K562 (cell line): Measurements from ENCODE around the gene SDK1. TPM values are rescaled to one million over a fixed set of nuclear protein-coding genes. Genes with fewer than 3 reads are reported as not detected.

Experiments used
- ATAC-seq: fragments of 200-7000 bp; cut with Tn5 transposase; 3 replicates; pipeline ENCODE4 v1.9.1; 2020; ENCODE audit warnings: moderate library complexity
- BruUV-seq: library from RNA; stranded (reverse); fragments of 400-500 nt; replicated peaks from 2 replicates; lab custom pipeline; 2021; lab: Mats Ljungman, UMichigan
- CTCF ChIA-PET: fragments of 300-600 bp; formaldehyde crosslinking; extraction: SDS; loops from one replicate; lab custom pipeline; 2021; ENCODE audit warnings: low intra/inter-chr PET ratio; lab: Yijun Ruan, JAX
- POLR2A ChIA-PET: fragments of 300-600, 350-650 bp; sonication (Branson Sonifier 250); formaldehyde crosslinking; extraction: SDS; loops from one replicate; lab custom pipeline; 2021; ENCODE audit warnings: antibody characterized with exemption, inconsistent platforms; lab: Yijun Ruan, JAX
- DNase-seq, 4 experiments: peaks; one replicate each; pipeline versions ENCODE4 v3.0.0 to v3.0.0-alpha.2; 2011 to 2018; ENCODE audit warnings: low spot score in 3 of 4, mixed read lengths in 3 of 4; ENCODE audit errors: extremely low read depth in 1 of 4
- FAIRE-seq: peaks from 2 replicates; lab custom pipeline; 2011; peaks lifted over from hg19 to GRCh38; lab: Jason Lieb, UNC
- H2AFZ ChIP-seq: 2 replicates; pipeline ENCODE4 v1.6.0; 2011; ENCODE audit warnings: low read depth, low read length, control low read depth, inconsistent platforms
- H3K27ac ChIP-seq: fragments of 200-600 bp; 3 replicates; pipeline ENCODE4 v1.8.0; 2011; ENCODE audit warnings: low read depth, mild to moderate bottlenecking, control low read depth, inconsistent platforms, low read length, moderate library complexity, mixed read lengths; ENCODE audit errors: extremely low read depth
- H3K27me3 ChIP-seq, 2 experiments: fragments of 300-600 bp in 1 of 2; 2 replicates in 1 of 2; 3 replicates in 1 of 2; pipeline versions ENCODE4 v1.6.0 to v1.8.0; 2011; ENCODE audit warnings: inconsistent platforms in 2 of 2, low read length in 2 of 2, mild to moderate bottlenecking in 1 of 2, mixed read lengths in 1 of 2, moderate library complexity in 1 of 2; ENCODE audit not compliant: control insufficient read depth in 2 of 2, insufficient read depth in 2 of 2
- H3K36me3 ChIP-seq: fragments of 300-600 bp; 3 replicates; pipeline ENCODE4 v1.8.0; 2011; ENCODE audit warnings: mild to moderate bottlenecking, low read length, inconsistent platforms; ENCODE audit not compliant: control insufficient read depth, insufficient read depth
- H3K4me1 ChIP-seq, 2 experiments: fragments of 200-600 bp in 1 of 2; replicated peaks in 1 of 2; 2 replicates in 1 of 2; 3 replicates in 1 of 2; pipeline versions ENCODE4 v1.5.1 to v1.8.0; 2011; ENCODE audit warnings: inconsistent platforms in 2 of 2, low read length in 2 of 2, mild to moderate bottlenecking in 1 of 2, mixed read lengths in 1 of 2, moderate library complexity in 1 of 2; ENCODE audit not compliant: control insufficient read depth in 2 of 2, insufficient read depth in 2 of 2
- H3K4me2 ChIP-seq: 2 replicates; pipeline ENCODE4 v1.6.1; 2011; ENCODE audit warnings: low read length, control low read depth, inconsistent platforms, mixed read lengths; ENCODE audit not compliant: insufficient read depth
- H3K4me3 ChIP-seq: fragments of 200-600 bp; sonication (generic), shearing (Covaris generic); 2 replicates; pipeline ENCODE4 v1.5.1; 2016; ENCODE audit warnings: control low read depth, inconsistent platforms
- H3K79me2 ChIP-seq: fragments of 200-600 bp; 3 replicates; pipeline ENCODE4 v1.8.0; 2011; ENCODE audit warnings: low read length, inconsistent platforms; ENCODE audit not compliant: control insufficient read depth, insufficient read depth
- H3K9ac ChIP-seq, 2 experiments: 2 replicates each; pipeline versions ENCODE4 v1.6.0 to v1.6.1; 2011; ENCODE audit warnings: low read depth in 2 of 2, low read length in 2 of 2, control low read depth in 1 of 2, inconsistent platforms in 1 of 2, mild to moderate bottlenecking in 1 of 2, mixed read lengths in 1 of 2; ENCODE audit not compliant: insufficient read depth in 1 of 2
- H3K9me1 ChIP-seq: one replicate; pipeline ENCODE4 v1.6.0; 2011; ENCODE audit warnings: inconsistent platforms, mild to moderate bottlenecking, low read length, moderate library complexity; ENCODE audit not compliant: control insufficient read depth, insufficient read depth
- H3K9me3 ChIP-seq: replicated peaks from 2 replicates; pipeline ENCODE4 v1.5.1; 2011; ENCODE audit warnings: low read depth, low read length, inconsistent platforms; ENCODE audit not compliant: control insufficient read depth, insufficient read depth
- H4K20me1 ChIP-seq: replicated peaks from 2 replicates; pipeline ENCODE4 v1.6.1; 2011; ENCODE audit warnings: low read length, inconsistent platforms, mixed read lengths; ENCODE audit not compliant: control insufficient read depth, insufficient read depth
- BMI1 ChIP-seq: fragments of 150-350 bp; IDR thresholded peaks from 2 replicates; pipeline ENCODE4 v1.6.1; 2014; ENCODE audit warnings: low read length
- FIP1L1 ChIP-seq: fragments of 200-400 bp; formaldehyde crosslinking; IDR thresholded peaks from 2 replicates; pipeline ENCODE4 v1.6.1; 2018; ENCODE audit warnings: mild to moderate bottlenecking, low read depth, low read length; ENCODE audit not compliant: poor library complexity, severe bottlenecking
- MCM5 ChIP-seq: fragments of 450-650 bp; IDR thresholded peaks from 2 replicates; pipeline ENCODE4 v1.6.1; 2016; ENCODE audit warnings: low read depth
- RBBP5 ChIP-seq: fragments of 200-600 bp; sonication (generic); IDR thresholded peaks from 2 replicates; pipeline ENCODE4 v1.6.1; 2012; ENCODE audit warnings: borderline replicate concordance, mild to moderate bottlenecking, low read length, control low read depth, inconsistent platforms; ENCODE audit not compliant: insufficient read depth, poor library complexity, severe bottlenecking
- ZNF217 ChIP-seq: sonication (generic); formaldehyde crosslinking; IDR thresholded peaks from 2 replicates; pipeline ENCODE4 v1.8.0; 2022; ENCODE audit warnings: mild to moderate bottlenecking, missing genetic modification reagents
- ZNF41 ChIP-seq: fragments of 250-450 bp; sonication (Bioruptor Pico); conservative IDR thresholded peaks from 2 replicates; pipeline ENCODE4 v1.4.0; 2020; ENCODE audit warnings: mild to moderate bottlenecking
- ZSCAN32 ChIP-seq: fragments of 450-650 bp; formaldehyde crosslinking; IDR thresholded peaks from 2 replicates; pipeline ENCODE4 v1.4.0; 2020; ENCODE audit warnings: mild to moderate bottlenecking, moderate library complexity
- WGBS: fragments of 100-300 bp; shearing (Covaris generic); methylation state at CpG from one replicate; pipeline ENCODE4 v1.1.6; 2016; ENCODE audit warnings: low coverage, mixed read lengths; ENCODE audit not compliant: insufficient coverage; ENCODE audit errors: missing lambda C conversion rate; 5-methylcytosine and 5-hydroxymethylcytosine counted together
- in situ Hi-C: fragments of 300-500 bp; cut with MboI; formaldehyde crosslinking; loops from 4 replicates; pipeline ENCODE4 v1.15.0; 2018; ENCODE audit warnings: inconsistent platforms, mixed read lengths
- intact Hi-C: fragments of 100-400 bp; cut with micrococcal nuclease; formaldehyde crosslinking; loops from 2 replicates; pipeline ENCODE4 v1.14.2; 2022
- polyA plus RNA-seq, 8 experiments: library from polyadenylated mRNA; depleted of rRNA in 4 of 8; stranded (reverse) in 5 of 8; unstranded in 3 of 8; fragments of >200 nt; fragmentation: Nextera tagmentation in 2 of 8; fragmentation: Illumina TruSeq in 1 of 8; extraction: Ambion mirVana in 2 of 8; extraction: Trizol in 1 of 8; gene quantifications; 2 replicates each; pipeline versions ENCODE4 v1.2.1 to v1.2.3, GENCODE V29; 2011 to 2014; ENCODE audit warnings: inconsistent platforms in 1 of 8, missing spikeins in 1 of 8
- total RNA-seq, 7 experiments: library from RNA; depleted of rRNA in 6 of 7; stranded (reverse); fragments of >200 nt in 6 of 7; fragmentation: Illumina TruSeq in 2 of 7; extraction: Trizol in 2 of 7; gene quantifications; 2 replicates each; pipeline versions ENCODE4 v1.2.1 to v1.2.3, GENCODE V29; 2011 to 2021; ENCODE audit warnings: low replicate concordance in 1 of 7
- TF ChIP-seq, protein P1 (sequence below): IDR thresholded peaks from 2 replicates; pipeline ENCODE4 v1.6.1; 2016; ENCODE audit warnings: missing genetic modification characterization, missing compliant biosample characterization
- TF ChIP-seq, protein P2 (sequence below), 2 experiments: fragments of 250-450 bp in 1 of 2; fragments of 450-650 bp in 1 of 2; sonication (Bioruptor Pico) in 1 of 2; IDR thresholded peaks; 2 replicates each; pipeline versions ENCODE4 v1.6.1 to v1.8.0; 2016 to 2021; ENCODE audit warnings: mild to moderate bottlenecking in 2 of 2, moderate library complexity in 2 of 2, missing compliant biosample characterization in 1 of 2, missing genetic modification characterization in 1 of 2

Gene SDK1
- total and polyA plus RNA-seq, 9 of the 15 experiments (the other 6 are each of a cell fraction or from before 2014, with no cell fraction given), result 0.16 TPM; not detected in 8

DNA sequence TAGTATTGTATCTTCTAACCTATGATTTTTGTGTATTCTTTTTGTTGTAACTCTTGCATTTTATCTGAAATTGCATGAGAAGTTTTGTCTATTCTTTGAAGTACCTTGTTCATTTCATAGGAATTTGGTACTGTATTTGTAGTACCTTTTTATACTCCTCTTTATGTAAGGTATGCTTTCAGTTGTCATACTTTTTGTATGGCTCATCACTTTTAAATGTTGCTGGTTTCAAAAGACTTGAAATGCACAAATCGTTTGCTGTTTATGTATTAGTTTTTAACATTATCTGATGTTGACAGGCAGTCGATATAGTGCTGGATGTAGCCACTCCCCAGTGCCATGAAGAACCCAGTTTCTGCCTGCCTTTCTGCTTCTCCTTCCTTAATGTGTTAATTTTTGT is 158.1 kb downstream of the SDK1 start:
- TF ChIP-seq MCM5, result no peak
- no peak for TF ChIP-seq ZNF217
- intact Hi-C loops, result no loop called here
- ChIA-PET POLR2A (no interaction called here), CTCF (no interaction called here)
- in situ Hi-C loops, result no loop called here
- DNase-seq (no peak), FAIRE-seq (no peak), ATAC-seq (no peak)
- H2AFZ ChIP-seq, result no peak overlapping the region
- H4K20me1 ChIP-seq, result no peaks in the 10 kb centered on the region
- H3K79me2 ChIP-seq, result no peaks in the 10 kb centered on the region
- H3K27me3 ChIP-seq, result no peaks in the 10 kb centered on the region; a peak in 2 of 5 replicates
- BruUV-seq, result no TSS peak
- H3K4me3 ChIP-seq, result no peak overlapping the region
- no peaks in the 10 kb centered on the region for H3K9me3 ChIP-seq
- H3K36me3 ChIP-seq, result no peaks in the 10 kb centered on the region
- no peak overlapping the region for H3K4me2 ChIP-seq
- no peak overlapping the region for H3K9ac ChIP-seq
- no peaks in the 10 kb centered on the region for H3K4me1 ChIP-seq
- H3K9me1 ChIP-seq, result no peaks in the 10 kb centered on the region
- 0% methylated on average over 2 of the region's 2 CpGs for WGBS
- H3K27ac ChIP-seq, result no peak overlapping the region

DNA sequence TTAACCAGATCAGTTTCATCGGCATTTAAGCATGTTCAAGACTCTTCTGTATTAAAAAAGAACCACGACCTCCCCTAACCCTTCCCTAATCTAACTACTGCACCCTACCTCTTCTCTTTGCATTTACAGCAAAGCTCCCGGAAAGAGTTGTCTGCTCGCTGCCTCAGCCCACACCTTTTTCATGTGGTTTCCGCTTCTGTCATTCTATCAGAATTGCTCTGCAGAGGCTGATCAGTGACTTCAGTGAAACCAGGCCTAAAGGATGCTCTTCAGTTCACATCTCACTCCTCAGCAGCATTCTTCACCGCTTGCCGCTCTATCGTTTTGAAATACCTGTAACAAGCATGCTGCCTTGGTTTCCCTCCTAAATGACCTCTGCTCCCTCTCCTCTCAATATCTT is 160.9 kb downstream of the SDK1 start:
- TF ChIP-seq RBBP5 (no peak), ZSCAN32 (CRISPR knock-in tag) (no peak), BMI1 (no peak), ZNF41 (CRISPR knock-in tag) (no peak), FIP1L1 (no peak)
- TF ChIP-seq, protein P1, sequence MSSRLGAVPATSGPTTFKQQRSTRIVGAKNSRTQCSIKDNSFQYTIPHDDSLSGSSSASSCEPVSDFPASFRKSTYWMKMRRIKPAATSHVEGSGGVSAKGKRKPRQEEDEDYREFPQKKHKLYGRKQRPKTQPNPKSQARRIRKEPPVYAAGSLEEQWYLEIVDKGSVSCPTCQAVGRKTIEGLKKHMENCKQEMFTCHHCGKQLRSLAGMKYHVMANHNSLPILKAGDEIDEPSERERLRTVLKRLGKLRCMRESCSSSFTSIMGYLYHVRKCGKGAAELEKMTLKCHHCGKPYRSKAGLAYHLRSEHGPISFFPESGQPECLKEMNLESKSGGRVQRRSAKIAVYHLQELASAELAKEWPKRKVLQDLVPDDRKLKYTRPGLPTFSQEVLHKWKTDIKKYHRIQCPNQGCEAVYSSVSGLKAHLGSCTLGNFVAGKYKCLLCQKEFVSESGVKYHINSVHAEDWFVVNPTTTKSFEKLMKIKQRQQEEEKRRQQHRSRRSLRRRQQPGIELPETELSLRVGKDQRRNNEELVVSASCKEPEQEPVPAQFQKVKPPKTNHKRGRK, result no peak
- TF ChIP-seq, protein P2, sequence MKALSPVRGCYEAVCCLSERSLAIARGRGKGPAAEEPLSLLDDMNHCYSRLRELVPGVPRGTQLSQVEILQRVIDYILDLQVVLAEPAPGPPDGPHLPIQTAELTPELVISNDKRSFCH (CRISPR knock-in tag; IDR thresholded peaks at IDR 0.05), result no peak
- TF ChIP-seq, protein P2 (tag; IDR thresholded peaks at IDR 0.05), result no peak
- in situ Hi-C loops (no loop called here), intact Hi-C loops (no loop called here)
- Histone ChIP-seq H3K79me2 (no peaks in the 10 kb centered on the region), H3K27me3 (peaks cover 2 to 5% of the 10 kb centered on the region in 2 experiments; a peak in 2 of 5 replicates), H3K9me3 (no peaks in the 10 kb centered on the region), H4K20me1 (no peaks in the 10 kb centered on the region), H3K4me3 (no peak overlapping the region), H3K36me3 (no peaks in the 10 kb centered on the region), H3K9ac (no peak overlapping the region), H3K4me1 (no peaks in the 10 kb centered on the region), H2AFZ (no peak overlapping the region), H3K4me2 (no peak overlapping the region), H3K9me1 (no peaks in the 10 kb centered on the region), H3K27ac (no peak overlapping the region)
- FAIRE-seq, result no peak
- BruUV-seq, result no TSS peak
- 2% methylated on average over 7 of the region's 8 CpGs for WGBS
- POLR2A ChIA-PET, result no interaction called here
- DNase-seq, result no peak
- no peak for ATAC-seq
- CTCF ChIA-PET, result no interaction called here
